Ovary (tissue), 9 donors: ENCODE data around the gene RPS21. TPM values are rescaled to one million over a fixed set of nuclear protein-coding genes. Genes with fewer than 3 reads are reported as not detected.
"Not testable (repeated sequence)": the region's sequence is repeated elsewhere in the genome, so short reads cannot be mapped to it uniquely, and the experiment has no call there.

ENCODE experiments used
- DNase-seq, 5 donors: peaks; one replicate each; pipeline ENCODE4 v3.0.0-alpha.2; 2019 to 2020
- H3K27ac ChIP-seq, 2 donors: fragments of 200-600 bp; one replicate each; pipeline versions ENCODE4 v1.5.1 to v1.8.0; 2019 to 2022
- H3K27me3 ChIP-seq: fragments of 200-600 bp; one replicate; pipeline ENCODE4 v1.8.0; 2022
- H3K36me3 ChIP-seq: fragments of 200-600 bp; sonication (generic); one replicate; pipeline ENCODE4 v1.5.1; 2019
- H3K4me1 ChIP-seq: one replicate; pipeline ENCODE4 v1.8.1; 2013; ENCODE audit warnings: mild to moderate bottlenecking, moderate library complexity; ENCODE audit not compliant: insufficient read depth
- H3K4me3 ChIP-seq: fragments of 200-600 bp; sonication (generic); one replicate; pipeline ENCODE4 v1.5.1; 2017
- H3K9me3 ChIP-seq, 2 donors: fragments of 200-600 bp in 1 of 2; sonication (generic) in 1 of 2; one replicate each; pipeline versions ENCODE4 v1.5.1 to v1.8.1; 2013 to 2019; ENCODE audit warnings: mild to moderate bottlenecking in 1 of 2, moderate library complexity in 1 of 2
- CTCF ChIP-seq, 3 donors: fragments of 450-650 bp in 2 of 3; fragments of 200-600 bp in 1 of 3; IDR thresholded peaks; one replicate each; pipeline versions ENCODE4 v1.5.1 to v1.8.0; 2016 to 2022; ENCODE audit warnings: antibody characterized with exemption in 3 of 3, mild to moderate bottlenecking in 1 of 3
- EP300 ChIP-seq: sonication (generic); formaldehyde crosslinking; IDR thresholded peaks from one replicate; pipeline ENCODE4 v1.6.1; 2017; ENCODE audit warnings: antibody characterized with exemption
- POLR2A ChIP-seq: fragments of 450-650 bp; IDR thresholded peaks from one replicate; pipeline ENCODE4 v1.6.1; 2017; ENCODE audit warnings: antibody characterized with exemption, mild to moderate bottlenecking, moderate library complexity
- WGBS, 3 donors: extraction: QIAGEN DNeasy Blood & Tissue Kit in 1 of 3; methylation state at CpG; one replicate each; pipeline versions ENCODE4 v1.1.5 to v1.1.7; 2013 to 2017; 5-methylcytosine and 5-hydroxymethylcytosine counted together
- intact Hi-C, 4 donors: fragments of 100-400 bp; cut with DNase I; formaldehyde crosslinking; loops; one replicate each; pipeline versions ENCODE4 v1.11.0 to v1.15.1; 2022 to 2023
- polyA plus RNA-seq, 2 donors: library from polyadenylated mRNA; stranded (reverse); fragments of 200-250 nt in 1 of 2; fragments of 350-450 nt in 1 of 2; fragmentation: Illumina TruSeq in 1 of 2; extraction: RNeasy Lipid Tissue Mini Kit (QIAGEN cat#74804) in 1 of 2; gene quantifications; one replicate each; pipeline ENCODE4 v1.2.3, GENCODE V29; 2013 to 2014
- total RNA-seq, 7 donors: library from RNA; depleted of rRNA in 2 of 7; stranded (reverse); fragments of >200 nt in 2 of 7; fragmentation: NEBNext Ultra II Directional in 3 of 7; extraction: Animal tissue kit (Norgen Biotek cat#: 25700) in 3 of 7; gene quantifications; one replicate each; pipeline versions ENCODE4 v1.1.0 to v1.2.4, GENCODE V29; 2016 to 2023
- donor health status: DM: no; HTN: no; CAD: no; lungs with moderate emphysema.
- donor health status: DM: no; HTN: no; CAD: no.
- donor health status: Bipolar disorder and iron deficiency.
- donor health status: DM: yes; HTN: yes; CAD: no.
- donor health status: DM: no; HTN: no; CAD: no.
- donor health status: DM: yes; HTN: yes; CAD: no.

The RPS21 gene
- total and polyA plus RNA-seq, 9 donors, result 1,038 to 9,967 (median 2,977) TPM

- Histone ChIP-seq H3K27me3 (no peaks in the 10 kb centered on the region), H3K4me1 (no peaks in the 10 kb centered on the region), H3K9me3 (no peaks in the 10 kb centered on the region), H3K4me3 (no peak overlapping the region), H3K36me3 (no peaks in the 10 kb centered on the region), H3K27ac (no peak overlapping the region)
- DNase-seq, result no peak
- WGBS, 3 donors, result 79 to 86% (median 81%) methylated on average over 20 of the region's 20 CpGs
- no peak for TF ChIP-seq CTCF (IDR thresholded peaks at IDR 0.05)
- no peak for TF ChIP-seq POLR2A
- no peak for TF ChIP-seq EP300
- intact Hi-C loops, result loop anchor here in 1 of 4 donors (10.0 kb wide), 1 partner anchor 172 kb away; no protein-coding TSS in a partner anchor
These were observed 35.9 kb downstream of the RPS21 start for GRCh38 chr20:62422636-62423325.

- H3K27me3 ChIP-seq, result no peaks in the 10 kb centered on the region
- no peak for DNase-seq
- 16 to 29% (median 25%) methylated on average over 9 to 10 of the region's 10 CpGs for WGBS, 3 donors
- no peak overlapping the region for H3K27ac ChIP-seq
- no peaks in the 10 kb centered on the region for H3K36me3 ChIP-seq
- TF ChIP-seq CTCF (IDR thresholded peaks at IDR 0.05) (no peak), EP300 (no peak), POLR2A (no peak)
- no peak overlapping the region for H3K4me3 ChIP-seq
- no peaks in the 10 kb centered on the region for H3K9me3 ChIP-seq
- H3K4me1 ChIP-seq, result no peaks in the 10 kb centered on the region
- intact Hi-C loops, result loop anchor here in 1 of 4 donors (10.0 kb wide), 1 partner anchor 171 kb away; no protein-coding TSS in a partner anchor
These were observed 36.4 kb downstream of the RPS21 start for GRCh38 chr20:62423326-62423706.

GRCh38 chr20:62424249-62425107, 37.6 kb downstream of the RPS21 start:
- WGBS, 3 donors, result 47 to 57% (median 49%) methylated on average over 23 of the region's 23 CpGs
- Histone ChIP-seq H3K27me3 (no peaks in the 10 kb centered on the region), H3K4me3 (no peak overlapping the region), H3K36me3 (no peaks in the 10 kb centered on the region), H3K9me3 (no peaks in the 10 kb centered on the region), H3K27ac (no peak overlapping the region), H3K4me1 (no peaks in the 10 kb centered on the region)
- no peak for DNase-seq
- no peak for TF ChIP-seq EP300
- TF ChIP-seq CTCF (IDR thresholded peaks at IDR 0.05), result no peak
- TF ChIP-seq POLR2A, result no peak
- intact Hi-C loops, result loop anchor here in 1 of 4 donors (10.0 kb wide), 1 partner anchor 170 kb away; no protein-coding TSS in a partner anchor

GRCh38 chr20:62425281-62426058, 38.6 kb downstream of the RPS21 start:
- H3K4me1 ChIP-seq, result no peaks in the 10 kb centered on the region
- intact Hi-C loops, result loop anchor here in 1 of 4 donors (10.0 kb wide), 1 partner anchor 169 kb away; no protein-coding TSS in a partner anchor
- no peaks in the 10 kb centered on the region for H3K9me3 ChIP-seq
- no peaks in the 10 kb centered on the region for H3K27me3 ChIP-seq
- H3K36me3 ChIP-seq, result no peaks in the 10 kb centered on the region
- WGBS, 3 donors, result 79 to 87% (median 79%) methylated on average over 13 to 21 of the region's 21 CpGs
- TF ChIP-seq POLR2A (no peak), EP300 (no peak)
- DNase-seq, result no peak
- no peak overlapping the region for H3K27ac ChIP-seq
- no peak overlapping the region for H3K4me3 ChIP-seq

- intact Hi-C loops, result loop anchor here in 1 of 4 donors (10.0 kb wide), 1 partner anchor 169 kb away; no protein-coding TSS in a partner anchor
- H3K36me3 ChIP-seq, H3K27me3 ChIP-seq, H3K27ac ChIP-seq, H3K9me3 ChIP-seq, DNase-seq, H3K4me3 ChIP-seq, H3K4me1 ChIP-seq: not testable (repeated sequence)
- 86 to 97% (median 95%) methylated on average over 4 of the region's 4 CpGs for WGBS, 3 donors
These were observed 39.1 kb downstream of the RPS21 start for GRCh38 chr20:62426059-62426348.
